Vagina (tissue), 2 donors: ENCODE data around the gene PYGL. TPM values are rescaled to one million over a fixed set of nuclear protein-coding genes. Genes with fewer than 3 reads are reported as not detected.
"Not testable (repeated sequence)": the region's sequence is repeated elsewhere in the genome, so short reads cannot be mapped to it uniquely, and the experiment has no call there.

Experiments used
- DNase-seq, 2 donors: peaks; one replicate each; pipeline ENCODE4 v3.0.0-alpha.2; 2017; ENCODE audit errors: extremely low spot score in 2 of 2
- H3K27ac ChIP-seq: fragments of 200-600 bp; sonication (generic); one replicate; pipeline ENCODE4 v1.5.1; 2019
- H3K27me3 ChIP-seq: fragments of 200-600 bp; sonication (generic); one replicate; pipeline ENCODE4 v1.5.1; 2019
- H3K36me3 ChIP-seq, 2 donors: fragments of 200-600 bp; sonication (generic); one replicate each; pipeline ENCODE4 v1.5.1; 2017 to 2019
- H3K4me1 ChIP-seq: fragments of 200-600 bp; sonication (generic); one replicate; pipeline ENCODE4 v1.5.1; 2019
- H3K4me3 ChIP-seq, 2 donors: fragments of 200-600 bp; sonication (generic); 1 replicate in 1 of 2; 2 replicates in 1 of 2; pipeline ENCODE4 v1.5.1; 2016 to 2019
- H3K9me3 ChIP-seq: fragments of 200-600 bp; sonication (generic); one replicate; pipeline ENCODE4 v1.5.1; 2019
- CTCF ChIP-seq, 3 experiments: fragments of 450-650 bp in 2 of 3; fragments of 200-600 bp in 1 of 3; sonication (generic) in 1 of 3; IDR thresholded peaks; one replicate each; pipeline ENCODE4 v1.5.1; 2017 to 2019; ENCODE audit warnings: antibody characterized with exemption in 3 of 3, mild to moderate bottlenecking in 2 of 3, moderate library complexity in 2 of 3
- POLR2A ChIP-seq, 2 donors: fragments of 450-650 bp; IDR thresholded peaks; one replicate each; pipeline ENCODE4 v1.6.1; 2017; ENCODE audit warnings: antibody characterized with exemption in 2 of 2, mild to moderate bottlenecking in 2 of 2, moderate library complexity in 2 of 2
- POLR2AphosphoS5 ChIP-seq, 2 donors: sonication (generic); formaldehyde crosslinking; IDR thresholded peaks; one replicate each; pipeline ENCODE4 v1.9.0; 2017; ENCODE audit warnings: antibody characterized with exemption in 2 of 2, mild to moderate bottlenecking in 2 of 2, low read depth in 1 of 2; ENCODE audit not compliant: insufficient read depth in 1 of 2
- intact Hi-C: fragments of 100-400 bp; cut with DNase I; formaldehyde crosslinking; loops from one replicate; pipeline ENCODE4 v1.15.1; 2023
- total RNA-seq: library from RNA; depleted of rRNA; stranded (reverse); fragments of >200 nt; gene quantifications from one replicate; pipeline ENCODE4 v1.2.3, GENCODE V29; 2016

The PYGL gene
- total RNA-seq, 1 donor from 2014 or later: 84.0 TPM

- TF ChIP-seq CTCF (IDR thresholded peaks at IDR 0.05) (no peak), POLR2AphosphoS5 (IDR thresholded peaks at IDR 0.05; ENCODE audit: insufficient read depth in 1 of 2, low read depth in 1 of 2) (no peak), POLR2A (IDR thresholded peaks at IDR 0.05) (no peak)
- no peaks in the 10 kb centered on the region for H3K4me1 ChIP-seq
- H3K4me3 ChIP-seq: no peak overlapping the region
- DNase-seq: no peak
- H3K36me3 ChIP-seq: peaks cover 0 to 63% of the 10 kb centered on the region in 2 donors
- intact Hi-C loops: no loop called here
- H3K27ac ChIP-seq: no peak overlapping the region
- H3K27me3 ChIP-seq: no peaks in the 10 kb centered on the region
- H3K9me3 ChIP-seq: no peaks in the 10 kb centered on the region
Observed at GRCh38 chr14:50906326-50907065, 37.8 kb downstream of the PYGL start.

- TF ChIP-seq CTCF (IDR thresholded peaks at IDR 0.05): no peak
- TF ChIP-seq POLR2AphosphoS5 (IDR thresholded peaks at IDR 0.05; ENCODE audit: insufficient read depth in 1 of 2, low read depth in 1 of 2): no peak
- no peak for TF ChIP-seq POLR2A (IDR thresholded peaks at IDR 0.05)
- intact Hi-C loops: no loop called here
Observed at GRCh38 chr14:50904719-50905118, 39.6 kb downstream of the PYGL start.

GRCh38 chr14:50901361-50901760 is 42.9 kb downstream of the PYGL start:
- no peak for TF ChIP-seq CTCF (IDR thresholded peaks at IDR 0.05)
- no peak for TF ChIP-seq POLR2A (IDR thresholded peaks at IDR 0.05)
- TF ChIP-seq POLR2AphosphoS5 (IDR thresholded peaks at IDR 0.05; ENCODE audit: insufficient read depth in 1 of 2, low read depth in 1 of 2): no peak
- Histone ChIP-seq H3K9me3 (no peaks in the 10 kb centered on the region), H3K4me1 (no peaks in the 10 kb centered on the region), H3K27ac (no peak overlapping the region), H3K27me3 (no peaks in the 10 kb centered on the region), H3K4me3 (no peak overlapping the region), H3K36me3 (peaks cover 0 to 16% of the 10 kb centered on the region in 2 donors)
- intact Hi-C loops: no loop called here
- DNase-seq: no peak

More at GRCh38 chr14:50904719-50905118, 39.6 kb downstream of the PYGL start:
- H3K36me3 ChIP-seq: peaks cover 0 to 47% of the 10 kb centered on the region in 2 donors
- no peak for DNase-seq
- no peak overlapping the region for H3K4me3 ChIP-seq
- no peaks in the 10 kb centered on the region for H3K9me3 ChIP-seq
- no peaks in the 10 kb centered on the region for H3K4me1 ChIP-seq
- H3K27ac ChIP-seq: no peak overlapping the region
- H3K27me3 ChIP-seq: no peaks in the 10 kb centered on the region

- Histone ChIP-seq H3K36me3 (no peaks in the 10 kb centered on the region), H3K27me3 (no peaks in the 10 kb centered on the region), H3K27ac (no peak overlapping the region), H3K4me1 (no peaks in the 10 kb centered on the region), H3K9me3 (no peaks in the 10 kb centered on the region), H3K4me3 (no peak overlapping the region)
- DNase-seq: no peak
- intact Hi-C loops: no loop called here
- TF ChIP-seq POLR2A (IDR thresholded peaks at IDR 0.05): no peak
- no peak for TF ChIP-seq CTCF (IDR thresholded peaks at IDR 0.05)
- no peak for TF ChIP-seq POLR2AphosphoS5 (IDR thresholded peaks at IDR 0.05; ENCODE audit: insufficient read depth in 1 of 2, low read depth in 1 of 2)
Observed at GRCh38 chr14:50897658-50898175, 46.6 kb downstream of the PYGL start.

GRCh38 chr14:50897005-50897404 is 47.3 kb downstream of the PYGL start:
- H3K4me1 ChIP-seq, H3K4me3 ChIP-seq, H3K9me3 ChIP-seq, H3K36me3 ChIP-seq, intact Hi-C loops, DNase-seq, H3K27ac ChIP-seq, H3K27me3 ChIP-seq: not testable (repeated sequence)

GRCh38 chr14:50896421-50896820 is 47.9 kb downstream of the PYGL start:
- H3K4me1 ChIP-seq, H3K36me3 ChIP-seq, H3K27ac ChIP-seq, H3K9me3 ChIP-seq, DNase-seq, H3K27me3 ChIP-seq, intact Hi-C loops, H3K4me3 ChIP-seq: not testable (repeated sequence)
